K562 (cell line): ENCODE results near the gene KMT2D. TPM values are rescaled to one million over a fixed set of nuclear protein-coding genes. Genes with fewer than 3 reads are reported as not detected.

Experiments used
- BCOR ChIP-seq: fragments of 450-650 bp; IDR thresholded peaks from 2 replicates; pipeline ENCODE4 v1.6.1; 2016
- BRD9 ChIP-seq: fragments of 450-650 bp; IDR thresholded peaks from 2 replicates; pipeline ENCODE4 v1.6.1; 2018; ENCODE audit warnings: low read depth; ENCODE audit not compliant: partially characterized antibody
- C11orf30 ChIP-seq: fragments of 450-650 bp; IDR thresholded peaks from 2 replicates; pipeline ENCODE4 v1.6.1; 2016; ENCODE audit warnings: low read depth, mild to moderate bottlenecking
- CBX1 ChIP-seq: sonication (generic); IDR thresholded peaks from 2 replicates; pipeline ENCODE4 v1.6.1; 2016; ENCODE audit warnings: antibody characterized with exemption, low read depth, mild to moderate bottlenecking
- GABPA ChIP-seq: fragments of 200-800 bp; sonication (Bioruptor generic); conservative IDR thresholded peaks from 2 replicates; pipeline ENCODE4 v1.6.1; 2016; ENCODE audit warnings: low read depth, missing genetic modification characterization, missing compliant biosample characterization
- KDM5B ChIP-seq: fragments of 200-600 bp; sonication (generic); IDR thresholded peaks from 2 replicates; pipeline ENCODE4 v1.6.1; 2012; ENCODE audit warnings: low read depth, mild to moderate bottlenecking, moderate library complexity, low read length, control low read depth, inconsistent platforms; ENCODE audit not compliant: insufficient replicate concordance
- KHSRP ChIP-seq: fragments of 450-650 bp; IDR thresholded peaks from 2 replicates; pipeline ENCODE4 v1.6.1; 2017
- MEF2D ChIP-seq: conservative IDR thresholded peaks from 2 replicates; pipeline ENCODE4 v1.6.1; 2016; ENCODE audit warnings: low read depth, missing genetic modification characterization, missing compliant biosample characterization
- RAD51 ChIP-seq: fragments of 450-650 bp; IDR thresholded peaks from 2 replicates; pipeline ENCODE4 v1.7.1; 2016; ENCODE audit warnings: low read depth, mild to moderate bottlenecking, borderline replicate concordance
- TAF7 ChIP-seq: fragments of 450-650 bp; IDR thresholded peaks from 2 replicates; pipeline ENCODE4 v1.6.1; 2016; ENCODE audit warnings: missing genetic modification characterization, missing compliant biosample characterization
- U2AF2 ChIP-seq: fragments of 200-400 bp; formaldehyde crosslinking; optimal IDR thresholded peaks from 2 replicates; pipeline ENCODE3; 2017; ENCODE audit warnings: low read depth, mild to moderate bottlenecking, low read length
- ZNF174 ChIP-seq: fragments of 250-450 bp; sonication (Bioruptor Pico); IDR thresholded peaks from 2 replicates; pipeline ENCODE4 v1.4.0; 2020; ENCODE audit warnings: mild to moderate bottlenecking
- ZNF696 ChIP-seq: fragments of 250-450 bp; sonication (Bioruptor Pico); conservative IDR thresholded peaks from 2 replicates; pipeline ENCODE4 v1.4.0; 2020; ENCODE audit warnings: mild to moderate bottlenecking, moderate library complexity
- ZNF766 ChIP-seq: fragments of 200-800 bp; sonication (Bioruptor generic); conservative IDR thresholded peaks from 2 replicates; pipeline ENCODE4 v1.6.1; 2016; ENCODE audit warnings: missing genetic modification characterization, missing compliant biosample characterization
- polyA plus RNA-seq, 8 experiments: library from polyadenylated mRNA; depleted of rRNA in 4 of 8; stranded (reverse) in 5 of 8; unstranded in 3 of 8; fragments of >200 nt; fragmentation: Nextera tagmentation in 2 of 8; fragmentation: Illumina TruSeq in 1 of 8; extraction: Ambion mirVana in 2 of 8; extraction: Trizol in 1 of 8; gene quantifications; 2 replicates each; pipeline versions ENCODE4 v1.2.1 to v1.2.3, GENCODE V29; 2011 to 2014; ENCODE audit warnings: inconsistent platforms in 1 of 8, missing spikeins in 1 of 8
- total RNA-seq, 7 experiments: library from RNA; depleted of rRNA in 6 of 7; stranded (reverse); fragments of >200 nt in 6 of 7; fragmentation: Illumina TruSeq in 2 of 7; extraction: Trizol in 2 of 7; gene quantifications; 2 replicates each; pipeline versions ENCODE4 v1.2.1 to v1.2.3, GENCODE V29; 2011 to 2021; ENCODE audit warnings: low replicate concordance in 1 of 7
- TF ChIP-seq, protein P1 (sequence below): sonication (generic); formaldehyde crosslinking; IDR thresholded peaks from 2 replicates; pipeline ENCODE4 v1.8.0; 2022; ENCODE audit warnings: missing genetic modification reagents, mild to moderate bottlenecking, borderline replicate concordance
- TF ChIP-seq, protein P2 (sequence below), 2 experiments: fragments of 200-800 bp in 1 of 2; sonication (Bioruptor generic) in 1 of 2; sonication (generic) in 1 of 2; formaldehyde crosslinking in 1 of 2; IDR thresholded peaks in 1 of 2; conservative IDR thresholded peaks in 1 of 2; 2 replicates each; pipeline versions ENCODE4 v1.5.0 to v1.6.1; 2016 to 2020; ENCODE audit warnings: missing compliant biosample characterization in 1 of 2, missing genetic modification characterization in 1 of 2, missing genetic modification reagents in 1 of 2
- TF ChIP-seq, protein P3 (sequence below): sonication (generic); formaldehyde crosslinking; IDR thresholded peaks from 2 replicates; pipeline ENCODE4 v1.8.0; 2022; ENCODE audit warnings: missing genetic modification reagents, mild to moderate bottlenecking, borderline replicate concordance
- TF ChIP-seq, protein P4 (sequence below): fragments of 450-650 bp; IDR thresholded peaks from 2 replicates; pipeline ENCODE4 v1.6.1; 2016; ENCODE audit warnings: borderline replicate concordance

Gene KMT2D
- total and polyA plus RNA-seq, 9 of the 15 experiments (the other 6 are each of a cell fraction or from before 2014, with no cell fraction given) = 0.22 to 93.7 (median 13.7) TPM

DNA sequence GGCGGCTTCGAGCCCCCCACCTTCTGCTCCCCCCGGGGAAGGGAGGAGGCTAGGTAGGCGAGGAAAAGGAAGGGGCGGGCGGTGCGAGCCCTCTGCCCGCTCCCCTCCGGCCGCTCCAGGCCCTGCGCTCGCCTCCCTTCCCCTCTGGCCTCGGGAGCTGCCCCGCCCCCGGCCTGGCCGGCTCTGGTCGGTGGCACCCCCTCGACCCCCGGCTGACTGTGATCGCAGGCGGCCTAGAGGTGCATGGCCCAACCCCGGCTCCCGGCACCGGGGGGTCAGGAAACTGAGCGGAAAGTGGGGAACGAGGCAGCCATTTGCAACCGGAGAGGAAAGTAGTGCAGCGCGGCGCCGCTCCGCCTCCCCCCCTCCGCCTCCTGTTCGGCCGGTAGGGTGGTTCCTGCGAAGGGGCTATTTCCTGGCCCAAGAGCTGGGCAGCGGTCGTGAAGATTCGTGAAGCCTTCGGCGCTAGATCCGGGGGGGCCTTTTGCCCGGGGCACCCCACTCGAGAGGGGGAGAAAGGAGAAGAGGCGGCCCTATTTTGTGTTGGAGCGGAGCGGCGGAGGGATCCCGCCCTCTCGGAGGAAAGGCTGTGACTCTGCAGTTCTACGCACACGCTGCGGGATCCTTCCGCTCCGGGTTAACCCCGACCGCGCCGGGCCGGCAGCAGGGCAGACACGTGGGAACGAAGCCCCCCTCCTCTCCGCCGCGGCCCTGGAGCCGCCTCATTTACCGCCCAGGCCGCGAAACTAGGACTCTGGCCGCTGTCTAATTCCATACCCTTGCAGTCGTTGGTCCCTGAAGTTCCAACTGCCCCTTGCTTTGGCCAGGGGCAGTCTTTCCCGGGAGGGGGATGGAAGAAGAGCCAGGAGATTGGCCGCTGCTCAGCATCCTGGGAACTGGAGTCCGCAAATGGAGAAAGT is at the start of gene KMT2D (continued):
- TF ChIP-seq, protein P1, sequence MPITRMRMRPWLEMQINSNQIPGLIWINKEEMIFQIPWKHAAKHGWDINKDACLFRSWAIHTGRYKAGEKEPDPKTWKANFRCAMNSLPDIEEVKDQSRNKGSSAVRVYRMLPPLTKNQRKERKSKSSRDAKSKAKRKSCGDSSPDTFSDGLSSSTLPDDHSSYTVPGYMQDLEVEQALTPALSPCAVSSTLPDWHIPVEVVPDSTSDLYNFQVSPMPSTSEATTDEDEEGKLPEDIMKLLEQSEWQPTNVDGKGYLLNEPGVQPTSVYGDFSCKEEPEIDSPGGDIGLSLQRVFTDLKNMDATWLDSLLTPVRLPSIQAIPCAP (CRISPR knock-in tag) = no peak
- peak; percentile 87 for TF ChIP-seq BCOR
- TF ChIP-seq C11orf30 = peak; percentile 94
- TF ChIP-seq CBX1 = peak; percentile 94
- TF ChIP-seq MEF2D (tag) = peak; percentile 61; the same call in 1 of the 2 replicates
- peak; percentile 41 for TF ChIP-seq KDM5B
- TF ChIP-seq TAF7 = peak; percentile 84
- TF ChIP-seq ZNF696 (CRISPR knock-in tag) = no peak
- peak; percentile 73; the same call in 1 of the 2 replicates for TF ChIP-seq ZNF766
- no peak for TF ChIP-seq U2AF2
- no peak for TF ChIP-seq ZNF174 (CRISPR knock-in tag)
- TF ChIP-seq GABPA (tag) = peak; percentile 83
- TF ChIP-seq, protein P2, sequence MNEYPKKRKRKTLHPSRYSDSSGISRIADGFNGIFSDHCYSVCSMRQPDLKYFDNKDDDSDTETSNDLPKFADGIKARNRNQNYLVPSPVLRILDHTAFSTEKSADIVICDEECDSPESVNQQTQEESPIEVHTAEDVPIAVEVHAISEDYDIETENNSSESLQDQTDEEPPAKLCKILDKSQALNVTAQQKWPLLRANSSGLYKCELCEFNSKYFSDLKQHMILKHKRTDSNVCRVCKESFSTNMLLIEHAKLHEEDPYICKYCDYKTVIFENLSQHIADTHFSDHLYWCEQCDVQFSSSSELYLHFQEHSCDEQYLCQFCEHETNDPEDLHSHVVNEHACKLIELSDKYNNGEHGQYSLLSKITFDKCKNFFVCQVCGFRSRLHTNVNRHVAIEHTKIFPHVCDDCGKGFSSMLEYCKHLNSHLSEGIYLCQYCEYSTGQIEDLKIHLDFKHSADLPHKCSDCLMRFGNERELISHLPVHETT (CRISPR knock-in tag; conservative IDR thresholded peaks at IDR 0.05 in 1 of 2, IDR thresholded peaks at IDR 0.05 in 1 of 2) = peak in 1 of 2 experiments; percentile 86; a peak in 2 of 4 replicates
- TF ChIP-seq, protein P3, sequence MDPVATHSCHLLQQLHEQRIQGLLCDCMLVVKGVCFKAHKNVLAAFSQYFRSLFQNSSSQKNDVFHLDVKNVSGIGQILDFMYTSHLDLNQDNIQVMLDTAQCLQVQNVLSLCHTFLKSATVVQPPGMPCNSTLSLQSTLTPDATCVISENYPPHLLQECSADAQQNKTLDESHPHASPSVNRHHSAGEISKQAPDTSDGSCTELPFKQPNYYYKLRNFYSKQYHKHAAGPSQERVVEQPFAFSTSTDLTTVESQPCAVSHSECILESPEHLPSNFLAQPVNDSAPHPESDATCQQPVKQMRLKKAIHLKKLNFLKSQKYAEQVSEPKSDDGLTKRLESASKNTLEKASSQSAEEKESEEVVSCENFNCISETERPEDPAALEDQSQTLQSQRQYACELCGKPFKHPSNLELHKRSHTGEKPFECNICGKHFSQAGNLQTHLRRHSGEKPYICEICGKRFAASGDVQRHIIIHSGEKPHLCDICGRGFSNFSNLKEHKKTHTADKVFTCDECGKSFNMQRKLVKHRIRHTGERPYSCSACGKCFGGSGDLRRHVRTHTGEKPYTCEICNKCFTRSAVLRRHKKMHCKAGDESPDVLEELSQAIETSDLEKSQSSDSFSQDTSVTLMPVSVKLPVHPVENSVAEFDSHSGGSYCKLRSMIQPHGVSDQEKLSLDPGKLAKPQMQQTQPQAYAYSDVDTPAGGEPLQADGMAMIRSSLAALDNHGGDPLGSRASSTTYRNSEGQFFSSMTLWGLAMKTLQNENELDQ (CRISPR knock-in tag) = peak; percentile 92
- TF ChIP-seq RAD51 = peak; percentile 75; the same call in 1 of the 2 replicates
- peak; percentile 84 for TF ChIP-seq BRD9
- TF ChIP-seq, protein P4, sequence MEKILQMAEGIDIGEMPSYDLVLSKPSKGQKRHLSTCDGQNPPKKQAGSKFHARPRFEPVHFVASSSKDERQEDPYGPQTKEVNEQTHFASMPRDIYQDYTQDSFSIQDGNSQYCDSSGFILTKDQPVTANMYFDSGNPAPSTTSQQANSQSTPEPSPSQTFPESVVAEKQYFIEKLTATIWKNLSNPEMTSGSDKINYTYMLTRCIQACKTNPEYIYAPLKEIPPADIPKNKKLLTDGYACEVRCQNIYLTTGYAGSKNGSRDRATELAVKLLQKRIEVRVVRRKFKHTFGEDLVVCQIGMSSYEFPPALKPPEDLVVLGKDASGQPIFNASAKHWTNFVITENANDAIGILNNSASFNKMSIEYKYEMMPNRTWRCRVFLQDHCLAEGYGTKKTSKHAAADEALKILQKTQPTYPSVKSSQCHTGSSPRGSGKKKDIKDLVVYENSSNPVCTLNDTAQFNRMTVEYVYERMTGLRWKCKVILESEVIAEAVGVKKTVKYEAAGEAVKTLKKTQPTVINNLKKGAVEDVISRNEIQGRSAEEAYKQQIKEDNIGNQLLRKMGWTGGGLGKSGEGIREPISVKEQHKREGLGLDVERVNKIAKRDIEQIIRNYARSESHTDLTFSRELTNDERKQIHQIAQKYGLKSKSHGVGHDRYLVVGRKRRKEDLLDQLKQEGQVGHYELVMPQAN = peak; percentile 94
- TF ChIP-seq KHSRP = no peak
